T-cell (primary cell): ENCODE data around the gene SNCG. TPM values are rescaled to one million over a fixed set of nuclear protein-coding genes. Genes with fewer than 3 reads are reported as not detected.
"Not testable (repeated sequence)": the region's sequence is repeated elsewhere in the genome, so short reads cannot be mapped to it uniquely, and the experiment has no call there.

Source experiments
- ATAC-seq, 4 experiments: fragments of 200-7000 bp in 3 of 4; fragments of 150-1000 bp in 1 of 4; cut with Tn5 transposase; replicated peaks in 1 of 4; 1 replicate in 3 of 4; 2 replicates in 1 of 4; pipeline ENCODE4 v1.10.0; 2021; ENCODE audit warnings: moderate library complexity in 3 of 4, mild to moderate bottlenecking in 2 of 4, moderate number of reproducible peaks in 1 of 4
- CTCF ChIA-PET, 2 donors: fragments of 300-600 bp; sonication (Branson Sonifier 250); formaldehyde crosslinking; loops; one replicate each; lab custom pipeline; 2022; ENCODE audit warnings: antibody characterized with exemption in 2 of 2; lab: Charles Lee
- POLR2A ChIA-PET, 2 donors: fragments of 300-600 bp; sonication (Branson Sonifier 250); formaldehyde crosslinking; loops; one replicate each; lab custom pipeline; 2022; ENCODE audit warnings: antibody characterized with exemption in 2 of 2; lab: Charles Lee
- DNase-seq, 35 experiments: peaks; one replicate each; pipeline versions ENCODE4 v3.0.0 to v3.0.0-alpha.2; 2013 to 2023
- H3K27ac ChIP-seq: one replicate; pipeline ENCODE4 v1.5.1; 2013; ENCODE audit warnings: low read length
- H3K27me3 ChIP-seq, 2 experiments: replicated peaks in 1 of 2; 1 replicate in 1 of 2; 2 replicates in 1 of 2; pipeline versions ENCODE4 v1.6.1 to v1.7.0; 2013; ENCODE audit warnings: low read length in 1 of 2, mixed read lengths in 1 of 2; ENCODE audit not compliant: control insufficient read depth in 2 of 2, insufficient read depth in 2 of 2; ENCODE audit errors: extremely low read depth in 1 of 2
- H3K36me3 ChIP-seq, 2 donors: 1 replicate in 1 of 2; 2 replicates in 1 of 2; pipeline versions ENCODE4 v1.6.1 to v1.7.0; 2013; ENCODE audit warnings: low read length in 1 of 2; ENCODE audit not compliant: control insufficient read depth in 2 of 2, insufficient read depth in 1 of 2; ENCODE audit errors: extremely low read depth in 1 of 2
- H3K4me1 ChIP-seq, 2 experiments: 1 replicate in 1 of 2; 2 replicates in 1 of 2; pipeline versions ENCODE4 v1.6.1 to v1.7.0; 2013; ENCODE audit warnings: low read length in 2 of 2, mixed read lengths in 1 of 2; ENCODE audit not compliant: insufficient read depth in 2 of 2, control insufficient read depth in 1 of 2; ENCODE audit errors: extremely low read depth in 1 of 2
- H3K4me3 ChIP-seq, 2 donors: 1 replicate in 1 of 2; 2 replicates in 1 of 2; pipeline versions ENCODE4 v1.5.1 to v1.7.0; 2013; ENCODE audit warnings: mild to moderate bottlenecking in 2 of 2, low read length in 1 of 2, moderate library complexity in 1 of 2; ENCODE audit not compliant: control insufficient read depth in 1 of 2; ENCODE audit errors: extremely low read depth in 1 of 2
- H3K9me3 ChIP-seq: 2 replicates; pipeline ENCODE4 v1.7.0; 2013
- H3K27ac Mint-ChIP-seq, 2 donors: one replicate each; pipeline ENCODE4 v1.8.0; 2020 to 2021; ENCODE audit warnings: mild to moderate bottlenecking in 2 of 2, mixed read lengths in 2 of 2
- H3K27me3 Mint-ChIP-seq, 2 donors: one replicate each; pipeline ENCODE4 v1.8.0; 2021 to 2022; ENCODE audit warnings: mixed read lengths in 2 of 2
- H3K36me3 Mint-ChIP-seq: one replicate; pipeline ENCODE4 v1.8.0; 2021; ENCODE audit warnings: mixed read lengths
- H3K4me1 Mint-ChIP-seq, 3 donors: one replicate each; pipeline ENCODE4 v1.8.0; 2020 to 2022; ENCODE audit warnings: mixed read lengths in 3 of 3, mild to moderate bottlenecking in 1 of 3
- H3K4me3 Mint-ChIP-seq, 3 donors: one replicate each; pipeline ENCODE4 v1.8.0; 2020 to 2022; ENCODE audit warnings: mild to moderate bottlenecking in 3 of 3, mixed read lengths in 3 of 3, moderate library complexity in 3 of 3
- H3K9me3 Mint-ChIP-seq, 3 donors: one replicate each; pipeline ENCODE4 v1.8.0; 2020 to 2022; ENCODE audit warnings: mixed read lengths in 3 of 3
- WGBS: methylation state at CpG from one replicate; pipeline ENCODE4 v1.1.5; 2013; ENCODE audit warnings: missing lambda C conversion rate; ENCODE audit not compliant: insufficient coverage; 5-methylcytosine and 5-hydroxymethylcytosine counted together
- total RNA-seq, 35 experiments: library from RNA in 6 of 35; stranded (reverse) in 6 of 35; fragments of 120-200 nt in 1 of 35; gene quantifications; one replicate each; pipeline versions ENCODE4 v1.2.1 to v1.2.4 and lab custom pipeline; 2013 to 2026

The SNCG gene
- total RNA-seq, 5 donors from 2014 or later (not counting 1 experiment from before 2014, with no cell fraction given), result 0.41 to 0.66 (median 0.44) TPM; not detected in 2

DNA sequence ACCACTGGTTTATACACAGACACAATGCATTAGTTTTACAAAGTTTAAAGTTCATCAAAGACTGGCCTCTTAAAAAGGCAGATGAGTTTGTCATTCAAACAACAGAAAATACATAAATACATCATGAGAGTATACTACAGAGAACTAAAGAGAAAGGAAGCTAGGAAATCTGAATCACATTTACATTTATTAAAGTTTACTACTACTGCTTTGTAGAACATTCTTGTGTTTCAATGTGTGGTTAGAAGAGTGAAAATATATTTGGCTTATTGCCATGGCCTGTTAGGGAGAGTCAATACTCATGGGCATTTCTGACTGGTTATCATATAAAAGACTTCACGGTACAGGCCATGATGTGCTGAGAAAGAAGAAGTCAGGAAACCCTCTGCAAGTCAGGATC lies 48.7 kb downstream of the SNCG start:
- POLR2A ChIA-PET, H3K9me3 Mint-ChIP-seq, H3K4me3 Mint-ChIP-seq: not testable (repeated sequence)

GRCh38 chr10:87007674-87008073 lies 49.3 kb downstream of the SNCG start:
- H3K4me1 Mint-ChIP-seq, H3K27ac ChIP-seq, H3K9me3 Mint-ChIP-seq, H3K4me3 ChIP-seq, H3K9me3 ChIP-seq, H3K27me3 Mint-ChIP-seq, POLR2A ChIA-PET, H3K4me3 Mint-ChIP-seq, H3K27me3 ChIP-seq, H3K27ac Mint-ChIP-seq, DNase-seq, ATAC-seq, H3K4me1 ChIP-seq, H3K36me3 ChIP-seq, CTCF ChIA-PET, H3K36me3 Mint-ChIP-seq: not testable (repeated sequence)
- no CpG with 5 or more reads among the region's 6 CpGs for WGBS

More for the DNA sequence above, 48.7 kb downstream of the SNCG start:
- CTCF ChIA-PET, result interaction anchor here in 1 of 2 donors (0.6 kb wide), 1 partner anchor 74 kb away, joined by 3 read pairs; no protein-coding TSS in a partner anchor
- not testable (repeated sequence) for H3K27ac ChIP-seq, H3K4me3 ChIP-seq, H3K27me3 Mint-ChIP-seq, ATAC-seq, DNase-seq, H3K4me1 Mint-ChIP-seq, H3K36me3 Mint-ChIP-seq, H3K36me3 ChIP-seq, H3K4me1 ChIP-seq, H3K27me3 ChIP-seq, H3K9me3 ChIP-seq, H3K27ac Mint-ChIP-seq
- no CpG with 5 or more reads among the region's 1 CpG for WGBS

GRCh38 chr10:87008303-87008702 lies 49.9 kb downstream of the SNCG start:
- H3K9me3 Mint-ChIP-seq, H3K27ac Mint-ChIP-seq, H3K36me3 Mint-ChIP-seq, H3K36me3 ChIP-seq, H3K4me3 Mint-ChIP-seq, DNase-seq, H3K4me3 ChIP-seq, POLR2A ChIA-PET, ATAC-seq, H3K27ac ChIP-seq, H3K4me1 Mint-ChIP-seq, CTCF ChIA-PET, H3K9me3 ChIP-seq, H3K4me1 ChIP-seq, H3K27me3 ChIP-seq, H3K27me3 Mint-ChIP-seq: not testable (repeated sequence)
- WGBS, result 43% methylated on average over 1 of the region's 7 CpGs

DNA sequence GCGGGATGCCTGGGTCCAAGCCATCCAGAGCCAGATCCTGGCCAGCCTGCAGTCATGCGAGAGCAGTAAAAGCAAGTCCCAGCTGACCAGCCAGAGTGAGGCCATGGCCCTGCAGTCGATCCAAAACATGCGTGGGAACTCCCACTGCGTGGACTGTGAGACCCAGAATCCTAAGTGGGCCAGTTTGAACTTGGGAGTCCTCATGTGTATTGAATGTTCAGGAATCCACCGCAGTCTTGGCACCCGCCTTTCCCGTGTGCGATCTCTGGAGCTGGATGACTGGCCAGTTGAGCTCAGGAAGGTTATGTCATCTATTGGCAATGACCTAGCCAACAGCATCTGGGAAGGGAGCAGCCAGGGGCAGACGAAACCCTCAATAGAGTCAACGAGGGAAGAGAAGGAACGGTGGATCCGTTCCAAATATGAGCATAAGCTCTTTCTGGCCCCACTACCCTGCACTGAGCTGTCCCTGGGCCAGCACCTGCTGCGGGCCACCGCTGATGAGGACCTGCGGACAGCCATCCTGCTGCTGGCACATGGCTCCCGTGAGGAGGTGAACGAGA lies 50.8 kb downstream of the SNCG start:
- H3K27ac ChIP-seq, H3K4me3 ChIP-seq, CTCF ChIA-PET, H3K9me3 Mint-ChIP-seq, H3K4me1 Mint-ChIP-seq, POLR2A ChIA-PET, H3K9me3 ChIP-seq, H3K27me3 ChIP-seq, H3K36me3 Mint-ChIP-seq, H3K36me3 ChIP-seq, ATAC-seq, DNase-seq, H3K4me1 ChIP-seq, H3K27me3 Mint-ChIP-seq, H3K27ac Mint-ChIP-seq, H3K4me3 Mint-ChIP-seq: not testable (repeated sequence)
- 84% methylated on average over 5 of the region's 18 CpGs for WGBS

Other genes starting within 250 kb of the SNCG start
- gene BMPR1A, start 202.0 kb upstream of the SNCG start, total RNA-seq, result 10 to 100 TPM in 4 of 5 donors, 1 to 10 TPM in 1; 7.8 to 15.0 (median 11.4) TPM
- under 1 TPM in 4 of 5 donors, not detected in 1; 0.09 to 0.96 (median 0.33) TPM for gene MMRN2, start 984 bp upstream of the SNCG start, total RNA-seq
- gene ADIRF, start 9.9 kb downstream of the SNCG start, total RNA-seq, result under 1 TPM in 3 of 5 donors, not detected in 2; 0.41 to 0.76 (median 0.66) TPM
- gene FAM25A, start 61.7 kb downstream of the SNCG start, total RNA-seq, result not detected
- gene GLUD1, start 136.2 kb downstream of the SNCG start, total RNA-seq, result 10 to 100 TPM; 71.0 to 89.2 (median 82.9) TPM
- gene SHLD2, start 136.6 kb downstream of the SNCG start, total RNA-seq, result 10 to 100 TPM; 20.9 to 29.3 (median 22.1) TPM